ENCODE results near the gene ALB.

- TF ChIP-seq, protein P1, sequence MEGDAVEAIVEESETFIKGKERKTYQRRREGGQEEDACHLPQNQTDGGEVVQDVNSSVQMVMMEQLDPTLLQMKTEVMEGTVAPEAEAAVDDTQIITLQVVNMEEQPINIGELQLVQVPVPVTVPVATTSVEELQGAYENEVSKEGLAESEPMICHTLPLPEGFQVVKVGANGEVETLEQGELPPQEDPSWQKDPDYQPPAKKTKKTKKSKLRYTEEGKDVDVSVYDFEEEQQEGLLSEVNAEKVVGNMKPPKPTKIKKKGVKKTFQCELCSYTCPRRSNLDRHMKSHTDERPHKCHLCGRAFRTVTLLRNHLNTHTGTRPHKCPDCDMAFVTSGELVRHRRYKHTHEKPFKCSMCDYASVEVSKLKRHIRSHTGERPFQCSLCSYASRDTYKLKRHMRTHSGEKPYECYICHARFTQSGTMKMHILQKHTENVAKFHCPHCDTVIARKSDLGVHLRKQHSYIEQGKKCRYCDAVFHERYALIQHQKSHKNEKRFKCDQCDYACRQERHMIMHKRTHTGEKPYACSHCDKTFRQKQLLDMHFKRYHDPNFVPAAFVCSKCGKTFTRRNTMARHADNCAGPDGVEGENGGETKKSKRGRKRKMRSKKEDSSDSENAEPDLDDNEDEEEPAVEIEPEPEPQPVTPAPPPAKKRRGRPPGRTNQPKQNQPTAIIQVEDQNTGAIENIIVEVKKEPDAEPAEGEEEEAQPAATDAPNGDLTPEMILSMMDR (IDR thresholded peaks at IDR 0.05; ENCODE audit: low read length), result no peak
- TF ChIP-seq EZH2 (IDR thresholded peaks at IDR 0.05; ENCODE audit: borderline replicate concordance, low read length), result no peak
These were observed 50.8 kb downstream of the ALB start for GRCh38 chr4:73454920-73455319.
